HEK293 (cell line): ENCODE data around the gene PTDSS2.
A peak's percentile ranks its signal among the peaks of the same experiment; 100 is the strongest.

Experiments
- CTCF ChIA-PET: fragments of 350-600 bp; formaldehyde crosslinking; extraction: SDS; loops from one replicate; lab custom pipeline; 2021; ENCODE audit warnings: antibody characterized with exemption; lab: Yijun Ruan, JAX
- POLR2A ChIA-PET: fragments of 300-600 bp; formaldehyde crosslinking; extraction: SDS; loops from one replicate; lab custom pipeline; 2020; ENCODE audit warnings: antibody characterized with exemption, inconsistent platforms; lab: Yijun Ruan, JAX
- H3K27ac ChIP-seq: fragments of 200-500 bp; sonication (Bioruptor generic); 2 replicates; pipeline ENCODE4 v1.5.1; 2014; ENCODE audit warnings: low read depth, low read length, control low read depth, inconsistent platforms; ENCODE audit errors: extremely low read depth
- H3K36me3 ChIP-seq, 2 experiments: fragments of 200-500 bp in 1 of 2; sonication (Bioruptor generic) in 1 of 2; 1 replicate in 1 of 2; 2 replicates in 1 of 2; pipeline ENCODE4 v1.5.1; 2014 to 2017; ENCODE audit warnings: inconsistent platforms in 2 of 2, low read length in 2 of 2; ENCODE audit not compliant: control insufficient read depth in 2 of 2, insufficient read depth in 1 of 2
- H3K4me1 ChIP-seq: fragments of 200-500 bp; sonication (Bioruptor generic); 2 replicates; pipeline ENCODE4 v1.5.1; 2014; ENCODE audit warnings: mild to moderate bottlenecking, low read length, inconsistent platforms; ENCODE audit not compliant: control insufficient read depth, insufficient read depth
- H3K4me3 ChIP-seq: 2 replicates; pipeline ENCODE4 v1.5.1; 2011; ENCODE audit warnings: low read depth, mild to moderate bottlenecking, control low read depth, low read length, moderate library complexity
- H3K9me3 ChIP-seq: fragments of 200-500 bp; sonication (Bioruptor generic); 2 replicates; pipeline ENCODE4 v1.5.1; 2014; ENCODE audit warnings: low read depth, low read length, inconsistent platforms; ENCODE audit not compliant: control insufficient read depth, insufficient read depth
- CTCF ChIP-seq: fragments of 450-650 bp; formaldehyde crosslinking; IDR thresholded peaks from 2 replicates; pipeline ENCODE4 v1.5.1; 2016; ENCODE audit warnings: missing biosample characterization, missing genetic modification characterization
- GLI2 ChIP-seq: fragments of 450-650 bp; formaldehyde crosslinking; IDR thresholded peaks from 2 replicates; pipeline ENCODE4; 2017; ENCODE audit warnings: missing biosample characterization, missing genetic modification characterization, low read depth, borderline replicate concordance
- GLI4 ChIP-seq: fragments of 450-650 bp; formaldehyde crosslinking; IDR thresholded peaks from 2 replicates; pipeline ENCODE4 v1.5.1; 2016; ENCODE audit warnings: missing biosample characterization, missing genetic modification characterization
- HIC1 ChIP-seq: fragments of 450-650 bp; formaldehyde crosslinking; IDR thresholded peaks from 2 replicates; pipeline ENCODE4 v1.5.1; 2016; ENCODE audit warnings: missing biosample characterization, missing genetic modification characterization
- HOXD13 ChIP-seq: sonication (generic); formaldehyde crosslinking; IDR thresholded peaks from 2 replicates; pipeline ENCODE4 v1.8.0; 2022; ENCODE audit warnings: missing genetic modification reagents, borderline replicate concordance
- KLF1 ChIP-seq: fragments of 450-650 bp; formaldehyde crosslinking; IDR thresholded peaks from 2 replicates; pipeline ENCODE4 v1.5.1; 2016; ENCODE audit warnings: missing biosample characterization, missing genetic modification characterization
- KLF8 ChIP-seq: fragments of 450-650 bp; formaldehyde crosslinking; IDR thresholded peaks from 2 replicates; pipeline ENCODE4 v1.5.1; 2016; ENCODE audit warnings: missing biosample characterization, missing genetic modification characterization
- SALL2 ChIP-seq: fragments of 450-650 bp; formaldehyde crosslinking; IDR thresholded peaks from 2 replicates; pipeline ENCODE4 v1.5.0; 2017; ENCODE audit warnings: missing biosample characterization, mild to moderate bottlenecking, missing genetic modification characterization, borderline replicate concordance
- SCRT1 ChIP-seq: fragments of 450-650 bp; formaldehyde crosslinking; IDR thresholded peaks from 2 replicates; pipeline ENCODE4 v1.5.1; 2016; ENCODE audit warnings: missing biosample characterization, missing genetic modification characterization, borderline replicate concordance
- TCF7L2 ChIP-seq: IDR thresholded peaks from 2 replicates; pipeline ENCODE4 v1.6.1; 2011; ENCODE audit warnings: low read depth, mild to moderate bottlenecking, inconsistent platforms, low read length, moderate library complexity, borderline replicate concordance
- ZBTB20 ChIP-seq: fragments of 450-650 bp; formaldehyde crosslinking; IDR thresholded peaks from 2 replicates; pipeline ENCODE4 v1.5.1; 2016; ENCODE audit warnings: missing biosample characterization, missing genetic modification characterization
- ZFP3 ChIP-seq: fragments of 450-650 bp; formaldehyde crosslinking; IDR thresholded peaks from 2 replicates; pipeline ENCODE4 v1.5.1; 2016; ENCODE audit warnings: low read depth, missing biosample characterization, missing genetic modification characterization
- ZFP37 ChIP-seq: fragments of 450-650 bp; formaldehyde crosslinking; IDR thresholded peaks from 2 replicates; pipeline ENCODE4 v1.5.1; 2016; ENCODE audit warnings: missing biosample characterization, missing genetic modification characterization
- ZNF121 ChIP-seq: fragments of 450-650 bp; formaldehyde crosslinking; IDR thresholded peaks from 2 replicates; pipeline ENCODE4 v1.5.1; 2016; ENCODE audit warnings: missing biosample characterization, missing genetic modification characterization
- ZNF221 ChIP-seq: fragments of 450-650 bp; formaldehyde crosslinking; IDR thresholded peaks from 2 replicates; pipeline ENCODE4 v1.5.1; 2017; ENCODE audit warnings: missing biosample characterization, missing genetic modification characterization, borderline replicate concordance
- ZNF501 ChIP-seq: fragments of 450-650 bp; formaldehyde crosslinking; IDR thresholded peaks from 2 replicates; pipeline ENCODE4 v1.5.1; 2016; ENCODE audit warnings: missing biosample characterization, missing genetic modification characterization
- ZNF530 ChIP-seq: fragments of 450-650 bp; formaldehyde crosslinking; IDR thresholded peaks from 2 replicates; pipeline ENCODE4 v1.5.1; 2016; ENCODE audit warnings: low read depth, missing biosample characterization, missing genetic modification characterization
- ZNF596 ChIP-seq: fragments of 450-650 bp; IDR thresholded peaks from 2 replicates; pipeline ENCODE4 v1.5.0; 2018; ENCODE audit warnings: missing biosample characterization, mild to moderate bottlenecking, missing genetic modification characterization, moderate library complexity
- ZNF645 ChIP-seq: fragments of 450-650 bp; formaldehyde crosslinking; IDR thresholded peaks from 2 replicates; pipeline ENCODE4; 2016; ENCODE audit warnings: missing biosample characterization, missing genetic modification characterization
- ZNF677 ChIP-seq: fragments of 450-650 bp; IDR thresholded peaks from 2 replicates; pipeline ENCODE4 v1.5.0; 2018; ENCODE audit warnings: missing biosample characterization, mild to moderate bottlenecking, missing genetic modification characterization, moderate library complexity
- ZSCAN23 ChIP-seq: fragments of 450-650 bp; formaldehyde crosslinking; IDR thresholded peaks from 2 replicates; pipeline ENCODE4 v1.5.1; 2016; ENCODE audit warnings: missing biosample characterization, missing genetic modification characterization
- ZSCAN4 ChIP-seq: fragments of 450-650 bp; formaldehyde crosslinking; IDR thresholded peaks from 2 replicates; pipeline ENCODE4 v1.5.1; 2017; ENCODE audit warnings: missing biosample characterization, missing genetic modification characterization
- ZSCAN5A ChIP-seq: fragments of 450-650 bp; formaldehyde crosslinking; IDR thresholded peaks from 2 replicates; pipeline ENCODE4 v1.5.1; 2016; ENCODE audit warnings: missing biosample characterization, missing genetic modification characterization
- ZXDB ChIP-seq: fragments of 450-650 bp; formaldehyde crosslinking; IDR thresholded peaks from 2 replicates; pipeline ENCODE4 v1.5.1; 2016; ENCODE audit warnings: missing biosample characterization, missing genetic modification characterization

Gene PTDSS2

GRCh38 chr11:533586-534395, 83.7 kb downstream of the PTDSS2 start:
- TF ChIP-seq ZSCAN4 (tag by site-specific recombination): no peak
- TF ChIP-seq ZNF530 (tag by site-specific recombination): no peak
- peak; percentile 87 for TF ChIP-seq ZXDB (tag by site-specific recombination)
- TF ChIP-seq ZFP3: no peak
- TF ChIP-seq HOXD13 (CRISPR knock-in tag): no peak
- no peak for TF ChIP-seq GLI4 (tag by site-specific recombination)
- Histone ChIP-seq H3K9me3 (no peaks in the 10 kb centered on the region), H3K4me3 (peak overlapping the region; percentile 72), H3K4me1 (no peaks in the 10 kb centered on the region), H3K27ac (peak overlapping the region; percentile 83; the same call in 1 of the 2 replicates), H3K36me3 (peaks cover 0 to 49% of the 10 kb centered on the region in 2 experiments; a peak in 1 of 3 replicates)
- ChIA-PET CTCF (interaction anchor here (0.6 to 1.4 kb wide), 3 partner anchors 15 to 257 kb away, joined by 3 to 4 read pairs (median 4); no protein-coding TSS in a partner anchor), POLR2A (interaction anchor here (1.0 to 2.7 kb wide), 3 partner anchors 12 to 27 kb away, joined by 3 to 11 read pairs (median 4); partner anchors contain the start of gene RNH1)

- no peaks in the 10 kb centered on the region for H3K4me1 ChIP-seq
- peak overlapping the region; percentile 72 for H3K4me3 ChIP-seq
- ChIA-PET CTCF (interaction anchor here (0.6 to 1.4 kb wide), 2 partner anchors 15 to 57 kb away, joined by 3 to 4 read pairs; no protein-coding TSS in a partner anchor), POLR2A (interaction anchor here (1.0 to 2.7 kb wide), 4 partner anchors 13 to 28 kb away, joined by 3 to 11 read pairs (median 5); partner anchors contain the start of gene RNH1)
- peak overlapping the region; percentile 83 for H3K27ac ChIP-seq
- H3K36me3 ChIP-seq: peaks cover 0 to 43% of the 10 kb centered on the region in 2 experiments; a peak in 1 of 3 replicates
- H3K9me3 ChIP-seq: no peaks in the 10 kb centered on the region
- TF ChIP-seq HIC1 (tag by site-specific recombination) (peak; percentile 69; the same call in 1 of the 2 replicates), TCF7L2 (no peak), ZBTB20 (tag by site-specific recombination) (peak; percentile 66; the same call in 1 of the 2 replicates), ZNF121 (tag by site-specific recombination) (no peak), KLF8 (peak; percentile 52; the same call in 1 of the 2 replicates), ZNF677 (no peak), GLI2 (tag by site-specific recombination) (no peak), ZNF221 (no peak), ZNF501 (tag by site-specific recombination) (0 out of 2 replicates have a peak, but pooled peaks have one; percentile 21), SALL2 (no peak), ZFP37 (tag by site-specific recombination) (no peak), ZSCAN5A (tag by site-specific recombination) (no peak), CTCF (tag by site-specific recombination) (peak; percentile 49; the same call in 1 of the 2 replicates), SCRT1 (tag by site-specific recombination) (no peak), ZNF645 (tag by site-specific recombination) (no peak), ZNF596 (tag by site-specific recombination) (no peak), ZSCAN23 (tag by site-specific recombination) (no peak), KLF1 (tag by site-specific recombination) (peak; percentile 26; the same call in 1 of the 2 replicates), ZNF530 (tag by site-specific recombination) (no peak)
Measured at GRCh38 chr11:534396-535209, 84.5 kb downstream of the PTDSS2 start.
